GM19328 (cell line): ENCODE measurements around the gene DYRK1B.

ENCODE experiments used
- ATAC-seq: cut with Tn5 transposase; IDR thresholded peaks from one replicate; pipeline ENCODE4 v1.9.1; 2021; ENCODE audit warnings: mild to moderate bottlenecking, moderate library complexity; ENCODE audit not compliant: unreplicated experiment

The DYRK1B gene

GRCh38 chr19:39832341-39833083 is 1.4 kb downstream of the DYRK1B start:
- ATAC-seq, result no peak

DNA sequence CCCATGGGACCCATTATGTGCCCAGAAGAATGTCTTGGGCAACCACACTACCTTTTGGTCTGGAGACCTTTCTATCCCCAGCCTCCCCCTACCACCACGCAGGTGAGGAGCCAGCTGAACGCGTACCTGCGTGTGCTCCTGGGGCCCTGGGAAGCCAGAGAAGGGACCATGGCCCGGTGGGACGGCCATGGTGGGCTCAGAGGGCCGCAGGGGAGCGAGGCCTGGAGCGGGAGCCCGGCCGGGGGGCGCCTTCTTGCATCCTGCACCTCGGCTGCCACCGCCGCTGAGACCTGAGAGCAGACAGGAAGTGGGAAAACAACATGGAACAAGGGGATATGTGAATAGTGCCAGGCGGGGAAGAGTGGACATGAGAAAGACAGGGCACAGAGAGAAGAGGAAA is 2.3 kb downstream of the DYRK1B start:
- ATAC-seq, result no peak

DNA sequence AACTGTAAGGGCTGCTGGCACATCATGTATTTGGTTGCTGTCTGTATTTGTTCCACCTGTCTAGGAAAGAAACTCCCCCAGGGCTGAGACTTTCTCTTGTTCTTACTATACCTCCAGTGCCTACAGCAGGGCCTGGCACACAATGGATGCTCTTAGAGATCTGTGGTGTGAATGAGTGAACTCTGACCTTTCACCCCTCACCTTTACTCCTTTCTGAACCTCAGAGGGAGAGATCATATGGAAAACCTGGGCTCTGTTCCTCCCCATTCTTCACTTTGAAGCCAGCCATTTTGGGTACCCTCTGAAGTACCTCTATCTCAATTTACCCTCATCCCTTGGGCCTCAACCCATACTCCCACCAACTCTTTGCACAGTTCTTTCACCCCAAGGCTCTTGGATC is 3.1 kb downstream of the DYRK1B start:
- no peak for ATAC-seq

DNA sequence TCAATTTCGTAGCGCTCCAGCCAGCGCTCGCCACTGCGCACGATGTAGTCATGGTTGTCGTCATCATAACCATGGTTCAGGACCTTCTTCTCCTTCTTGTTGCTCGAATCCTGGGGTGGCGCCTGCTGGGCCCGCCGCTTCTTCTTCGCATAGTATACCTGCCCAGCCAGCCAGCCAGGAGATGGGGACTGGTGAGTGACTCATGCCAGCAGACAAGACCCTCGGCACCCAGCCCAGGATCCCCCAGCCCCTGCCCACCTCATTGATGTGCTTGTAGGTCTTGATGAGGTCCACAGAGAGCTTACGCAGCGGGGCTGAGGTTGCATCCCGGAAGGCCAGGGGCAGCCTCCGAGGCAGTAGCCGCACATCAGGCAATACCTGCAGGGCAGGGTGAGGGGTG is 3.6 kb downstream of the DYRK1B start:
- no peak for ATAC-seq

DNA sequence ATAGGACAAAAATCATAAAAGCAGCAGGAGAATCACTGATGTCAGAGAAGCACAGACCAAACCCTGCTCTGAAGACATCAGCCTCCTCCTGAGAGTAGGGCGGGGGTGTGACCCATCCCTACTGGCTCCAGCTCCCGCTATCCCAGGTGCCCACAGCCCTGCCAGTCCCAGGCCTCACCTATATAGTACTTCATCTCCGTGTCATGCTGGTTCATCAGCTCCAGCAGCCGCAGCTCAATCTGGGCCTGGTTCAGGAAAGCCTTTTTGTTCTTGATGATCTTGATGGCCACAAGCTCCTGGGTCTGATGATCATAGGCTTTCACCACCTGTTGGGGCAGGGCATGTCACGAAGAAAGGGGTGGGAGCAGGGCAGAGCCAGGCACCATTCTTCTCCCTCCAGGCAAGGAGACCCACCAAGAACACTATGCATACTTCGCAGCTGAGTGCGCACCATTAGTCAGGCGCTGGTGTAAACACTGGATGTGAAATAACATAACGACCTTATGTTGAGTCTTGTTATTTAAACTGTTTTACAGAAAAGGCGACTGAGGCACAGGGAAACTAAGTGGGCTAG is 4.2 kb downstream of the DYRK1B start:
- no peak for ATAC-seq

DNA sequence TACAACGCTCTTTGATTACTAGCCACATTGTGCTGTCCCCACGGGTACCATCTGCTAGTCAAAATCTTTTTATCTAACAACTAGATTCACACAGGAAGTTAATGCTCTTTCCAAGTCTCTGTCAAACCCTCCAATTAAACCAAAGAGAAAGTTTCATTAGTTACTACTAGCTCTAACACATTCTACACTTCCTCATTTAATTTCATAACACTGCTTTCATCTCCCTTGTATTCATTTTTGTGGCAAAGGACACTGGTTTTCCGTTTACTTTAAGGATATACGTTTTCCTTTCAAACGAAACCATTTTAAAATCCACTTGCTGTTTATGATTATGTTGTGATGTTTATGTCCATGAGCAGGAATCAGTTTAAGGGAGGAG is 5.3 kb downstream of the DYRK1B start:
- no peak for ATAC-seq

DNA sequence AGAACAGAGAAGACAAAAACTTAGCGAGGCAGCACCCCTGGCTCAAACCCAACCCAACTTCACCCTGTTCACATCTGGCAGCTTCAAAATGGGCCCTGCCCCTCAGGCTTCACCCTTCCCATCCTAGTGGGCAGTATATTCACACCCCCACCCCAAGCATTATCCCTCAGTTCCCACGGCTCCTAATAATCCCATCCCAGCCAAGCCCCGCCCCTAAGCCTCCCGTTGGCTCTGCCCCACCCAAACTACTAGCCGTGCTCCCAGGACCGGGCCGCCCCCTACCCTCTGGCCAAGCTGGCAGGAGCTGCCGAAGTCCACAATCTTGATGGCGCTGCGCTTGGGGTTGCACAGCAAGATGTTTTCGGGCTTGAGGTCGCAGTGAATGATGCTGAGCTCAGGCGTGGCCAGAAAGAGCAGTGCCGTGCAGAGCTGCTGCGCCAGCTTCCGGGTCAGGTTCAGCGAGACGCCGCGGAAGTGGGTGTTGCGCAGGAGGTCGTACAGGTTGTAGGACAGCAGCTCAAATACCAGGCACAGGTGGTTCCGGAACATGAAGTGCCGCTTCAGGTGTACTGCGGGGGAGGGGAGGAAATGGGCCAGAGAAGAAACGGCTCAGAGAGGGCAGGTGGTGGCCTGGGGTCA is 5.8 kb downstream of the DYRK1B start:
- no peak for ATAC-seq

- no peak for ATAC-seq
These were observed 6.7 kb downstream of the DYRK1B start for GRCh38 chr19:39827216-39827615.

DNA sequence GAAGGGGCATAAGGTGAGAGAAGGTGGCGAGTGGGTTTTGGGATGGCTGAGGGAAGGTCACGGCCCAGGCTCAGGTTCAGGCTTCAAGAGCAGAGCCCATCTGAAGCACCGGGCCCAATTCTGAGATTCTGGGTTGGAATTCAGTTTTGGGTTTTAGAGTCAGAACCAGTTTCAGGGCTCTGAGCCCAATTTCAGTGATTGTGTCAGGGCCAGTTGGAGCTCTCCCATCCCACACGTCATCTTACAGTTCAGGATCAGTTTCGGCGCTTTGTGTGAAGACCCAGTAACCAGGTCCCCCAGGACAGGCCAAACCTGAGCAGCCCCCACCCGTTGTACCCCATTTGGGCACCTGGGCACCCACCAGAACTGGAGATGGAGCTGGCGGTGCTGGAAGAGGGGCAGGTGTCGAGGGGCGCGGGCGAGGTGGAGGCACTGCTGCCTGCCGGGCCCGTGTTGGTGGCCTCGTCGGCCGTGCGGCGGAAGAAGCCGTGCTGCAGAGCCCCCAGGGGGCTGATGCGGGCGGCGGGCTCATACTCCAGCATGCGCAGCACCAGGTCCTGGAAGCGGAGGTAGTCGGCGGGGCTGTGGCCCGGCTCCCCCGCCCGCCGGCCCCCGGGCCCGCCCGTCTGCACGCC is 7.5 kb downstream of the DYRK1B start:
- no peak for ATAC-seq

DNA sequence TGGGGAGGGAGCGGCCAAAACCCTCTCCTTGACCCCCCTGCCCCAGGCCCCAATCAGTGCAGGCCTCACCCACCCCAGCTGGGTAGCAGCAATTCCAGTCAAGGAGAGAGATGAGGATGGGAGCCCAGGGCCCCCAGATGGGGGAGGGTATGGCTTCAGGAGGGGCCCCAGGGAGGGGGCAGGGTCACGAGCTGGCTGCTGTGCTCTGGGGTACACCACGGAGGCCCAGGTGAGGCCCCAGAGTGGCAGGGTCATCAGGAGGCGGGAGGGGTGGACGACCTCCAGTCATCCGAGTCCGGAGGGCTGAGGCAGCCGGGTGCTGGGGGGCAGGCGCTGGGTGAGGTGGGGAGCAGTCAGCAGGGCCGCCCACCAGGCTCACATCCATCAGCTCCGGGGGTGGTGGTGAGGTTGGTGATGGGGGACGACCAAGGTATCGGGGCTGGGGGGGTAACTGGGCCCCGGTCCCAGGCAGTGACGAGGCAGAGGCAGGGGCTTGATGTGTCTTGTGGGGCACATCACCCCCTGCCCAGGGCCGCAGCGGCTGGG is 8.4 kb downstream of the DYRK1B start:
- no peak for ATAC-seq

DNA sequence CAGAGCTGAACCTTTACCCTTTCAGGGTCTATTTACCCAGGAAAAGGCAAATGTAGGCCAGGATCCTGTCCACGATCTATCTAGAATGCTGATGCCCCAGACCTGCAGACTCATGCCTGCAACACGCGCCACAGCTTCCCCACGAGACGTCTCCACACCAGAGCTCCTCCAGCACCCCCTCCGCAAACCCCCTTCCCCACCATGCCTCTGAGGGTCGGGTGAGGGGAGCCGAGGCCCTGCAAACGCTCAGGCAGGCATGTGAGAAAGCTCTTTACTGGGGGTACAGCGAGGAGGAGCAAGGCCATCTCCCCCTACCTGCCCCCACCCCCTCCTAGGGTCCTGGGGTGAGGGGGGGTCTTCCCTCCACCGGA is 8.9 kb downstream of the DYRK1B start:
- no peak for ATAC-seq

DNA sequence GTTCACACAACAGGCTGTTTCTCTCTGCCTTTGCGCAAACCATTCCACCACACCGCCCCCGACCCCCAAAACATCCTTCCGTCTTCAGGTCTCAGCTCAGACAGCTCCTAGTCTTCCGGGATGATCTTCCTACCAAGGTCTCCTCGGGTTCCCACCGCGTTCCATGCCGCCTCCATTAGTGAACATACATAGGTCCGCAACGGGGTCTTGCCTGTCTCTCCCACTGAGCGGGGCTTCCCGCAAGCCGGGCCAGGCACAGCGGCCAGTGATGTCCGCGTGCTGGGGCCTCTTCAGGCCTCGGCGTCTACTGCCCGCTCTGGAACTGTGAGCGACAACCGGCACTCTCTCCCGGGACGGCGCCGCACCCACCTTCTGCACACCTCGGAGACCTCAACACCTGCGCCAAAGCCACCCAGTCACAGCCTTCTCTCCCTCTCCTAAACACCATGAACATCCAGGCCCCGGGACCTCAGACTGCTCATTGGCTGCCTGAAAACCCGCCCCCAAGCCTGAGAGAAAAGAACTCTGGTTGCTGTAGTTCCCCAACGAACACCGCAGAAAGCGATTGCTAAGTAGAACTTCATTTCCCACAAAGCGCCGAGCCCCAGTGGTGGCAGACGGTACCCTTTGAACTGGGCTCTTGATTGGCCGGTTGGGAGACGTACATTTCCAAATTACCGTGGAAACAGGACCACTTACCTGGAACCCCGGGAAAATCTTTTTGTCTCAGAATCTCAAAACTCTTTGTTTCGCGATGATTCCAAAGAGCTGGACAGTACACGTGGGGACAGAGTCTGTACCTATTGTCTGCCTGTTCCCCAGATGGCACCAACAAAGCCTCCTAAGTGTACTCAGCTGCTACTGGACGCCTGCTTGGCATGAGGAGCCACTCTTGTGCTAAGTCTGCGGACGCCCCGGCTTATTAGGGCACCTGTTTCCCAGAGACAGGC is 9.5 kb downstream of the DYRK1B start:
- peak; percentile 89 for ATAC-seq

DNA sequence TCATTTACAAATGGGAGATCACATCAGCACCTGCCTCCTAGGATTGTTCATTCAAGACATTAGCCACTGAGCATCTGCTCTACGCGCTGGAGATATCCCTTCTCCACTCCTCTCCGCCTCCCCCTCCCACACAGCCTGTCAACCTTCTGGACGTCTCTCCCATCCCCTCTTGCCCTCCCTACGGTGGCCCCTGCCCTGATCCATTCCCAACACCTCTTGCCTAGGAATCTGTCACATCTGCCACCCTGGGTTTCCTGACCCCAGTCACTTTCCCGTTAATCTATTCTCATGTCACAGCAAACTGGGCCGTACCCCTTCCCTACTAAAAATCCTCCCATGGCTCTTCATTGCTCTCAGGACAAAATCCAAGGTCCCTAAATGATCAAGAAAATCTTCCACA is 10.3 kb downstream of the DYRK1B start:
- no peak for ATAC-seq

DNA sequence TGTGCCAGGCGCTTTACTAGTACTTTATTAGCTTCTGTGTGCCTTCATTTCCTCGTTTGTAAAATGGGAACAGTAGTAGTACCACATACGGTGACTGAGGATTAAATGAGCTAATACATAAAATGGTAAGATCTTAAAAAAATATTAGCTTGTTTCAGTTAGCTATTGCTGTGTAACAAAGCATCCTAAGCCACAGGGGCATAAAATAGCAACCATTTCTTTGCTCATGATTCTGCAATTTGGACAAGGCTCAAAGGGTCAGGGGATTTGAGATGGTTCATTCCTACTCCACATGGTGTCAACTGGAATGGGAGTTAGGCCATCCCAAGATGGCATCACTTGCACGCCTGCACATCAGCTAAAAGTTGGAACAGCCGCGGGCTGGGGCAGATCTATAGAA is 13.3 kb downstream of the DYRK1B start:
- no peak for ATAC-seq

DNA sequence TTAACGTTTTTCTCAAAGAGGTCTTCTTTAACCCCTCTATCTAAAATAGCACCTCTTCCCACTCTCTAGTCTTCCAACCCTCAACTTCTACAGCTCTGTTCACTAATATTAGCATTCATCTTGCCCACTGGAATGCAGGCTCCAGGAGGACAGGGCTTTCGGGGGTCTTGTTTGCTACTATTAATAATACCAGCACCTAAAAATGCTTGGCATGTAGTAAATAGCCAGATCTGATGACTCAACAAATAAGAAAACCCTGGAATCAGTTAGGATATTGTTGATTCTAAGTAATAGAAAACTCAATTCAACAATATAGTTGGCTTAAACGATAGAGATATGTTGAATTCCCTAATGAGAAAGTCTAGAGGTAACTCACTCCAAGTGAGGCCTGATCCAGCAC is 14.2 kb downstream of the DYRK1B start:
- ATAC-seq, result no peak

DNA sequence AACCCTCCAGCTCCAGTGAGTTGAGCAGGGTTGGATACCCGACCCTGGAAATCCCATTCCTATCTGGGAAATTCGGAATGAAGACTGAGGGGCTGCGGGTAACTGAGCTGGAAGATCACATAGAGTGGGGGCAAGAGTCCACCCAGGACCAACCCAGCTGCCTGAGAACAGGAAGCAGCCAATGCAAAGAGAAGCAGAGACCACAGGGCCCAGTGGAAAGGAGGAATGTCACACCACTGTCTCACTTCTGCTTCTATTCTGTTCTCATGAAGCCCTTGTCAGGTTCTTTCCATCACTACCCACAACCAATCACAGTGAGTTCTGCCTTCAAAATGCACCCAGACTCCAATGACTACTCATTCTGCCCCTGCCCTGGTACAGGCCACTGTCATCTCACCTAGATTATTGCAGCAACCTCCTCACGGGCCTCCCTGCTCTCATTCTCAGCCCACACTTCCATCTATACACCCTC is 15.3 kb downstream of the DYRK1B start:
- ATAC-seq, result no peak

GRCh38 chr19:39817888-39818561 is 15.9 kb downstream of the DYRK1B start:
- no peak for ATAC-seq

DNA sequence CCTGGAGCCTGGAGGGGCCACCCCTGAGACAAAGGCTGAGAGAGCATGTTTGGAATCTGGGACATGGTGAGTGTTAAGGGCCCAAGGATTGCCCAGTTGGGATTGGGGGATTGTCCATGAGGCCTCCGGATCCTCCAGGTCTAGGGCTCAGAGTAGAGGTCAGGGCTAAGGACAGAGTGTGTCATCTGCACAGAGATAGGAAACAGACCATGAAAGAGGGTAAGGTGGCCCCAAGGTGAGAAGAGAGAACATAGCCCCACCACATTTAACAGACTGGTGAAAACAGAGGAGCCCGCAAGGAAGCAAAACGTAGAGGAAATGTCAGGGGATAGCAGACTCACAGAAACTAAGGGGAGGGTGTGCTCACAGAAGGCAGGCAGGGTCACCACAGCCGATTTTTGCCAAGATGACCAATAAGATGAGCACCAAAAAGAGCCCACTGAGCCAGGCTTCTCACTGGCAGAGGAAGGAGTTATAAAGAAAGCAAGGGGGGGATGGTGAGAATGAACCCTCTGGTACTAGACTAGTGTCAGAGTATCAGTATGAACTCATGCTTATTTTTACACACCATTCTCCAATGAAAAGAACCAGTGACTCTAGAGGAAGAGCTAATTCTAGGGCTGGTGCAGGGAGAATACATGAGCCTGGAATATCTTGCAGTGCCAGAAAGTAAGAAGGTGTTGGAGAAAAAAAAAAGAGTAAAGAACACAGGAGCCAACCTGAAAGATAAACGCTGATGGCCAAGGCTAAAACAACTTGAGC is 17.5 kb downstream of the DYRK1B start:
- no peak for ATAC-seq

GRCh38 chr19:39814595-39814994 is 19.4 kb downstream of the DYRK1B start:
- no peak for ATAC-seq
